HG03575 (cell line): Measurements from ENCODE around the gene HORMAD1.
"Not testable (repeated sequence)": the region's sequence is repeated elsewhere in the genome, so short reads cannot be mapped to it uniquely, and the experiment has no call there.

Source experiments
- ATAC-seq: cut with Tn5 transposase; IDR thresholded peaks from one replicate; pipeline ENCODE4 v1.9.1; 2021; ENCODE audit not compliant: unreplicated experiment, insufficient number of reproducible peaks, low FRiP score; ENCODE audit errors: extremely low read depth

HORMAD1 gene

DNA sequence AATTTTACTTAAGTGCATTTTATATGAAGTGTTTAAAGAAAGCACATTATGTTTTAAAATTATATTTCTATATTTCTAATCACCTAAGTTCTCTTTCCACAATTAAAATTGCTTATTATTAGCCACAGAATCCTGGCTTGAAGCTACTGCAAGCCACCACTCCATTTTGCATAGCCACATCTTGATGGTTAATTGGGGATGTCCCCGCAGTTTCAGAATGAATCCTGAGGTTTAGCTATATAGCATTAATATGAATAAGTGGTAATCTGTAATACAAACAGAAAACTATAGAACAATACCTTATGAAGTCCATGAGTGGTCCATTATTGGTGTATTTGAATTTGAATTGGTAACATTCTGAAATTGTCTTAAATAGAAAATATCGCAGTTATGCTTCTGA is 12.1 kb downstream of the HORMAD1 start:
- no peak for ATAC-seq

- no peak for ATAC-seq
Observed at GRCh38 chr1:150706091-150706490, 14.6 kb downstream of the HORMAD1 start.

GRCh38 chr1:150703427-150703826 is 17.3 kb downstream of the HORMAD1 start:
- no peak for ATAC-seq

GRCh38 chr1:150696995-150697927 is 23.4 kb downstream of the HORMAD1 start, which contains the start of gene GOLPH3L:
TSS of gene GOLPH3L (minus strand) at chr1:150697154. CDS start at chr1:150694838, 2,316 bp downstream.
- peak; percentile 81 for ATAC-seq

- no peak for ATAC-seq
Observed at GRCh38 chr1:150696590-150696989, 24.1 kb downstream of the HORMAD1 start.

DNA sequence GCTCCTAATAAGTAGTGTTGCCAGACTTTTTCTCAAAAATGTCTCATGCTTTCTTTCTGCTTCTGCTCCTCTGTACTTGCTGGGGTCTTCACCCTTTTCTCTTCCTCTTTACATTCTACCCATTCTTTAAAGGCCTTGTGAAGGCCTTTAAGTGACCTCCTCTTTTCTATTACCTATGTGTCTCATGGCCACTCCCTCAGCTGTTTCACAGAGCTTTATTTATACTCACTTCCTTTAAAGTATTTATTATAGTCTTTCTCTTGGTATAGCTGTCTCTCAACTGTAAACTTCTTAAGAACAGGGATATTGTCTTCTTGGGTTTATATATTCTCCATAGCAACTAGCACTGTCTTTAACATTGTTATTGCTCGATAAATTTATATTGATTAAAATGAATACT is 24.5 kb downstream of the HORMAD1 start:
- no peak for ATAC-seq

GRCh38 chr1:150695561-150695960 is 25.1 kb downstream of the HORMAD1 start:
- no peak for ATAC-seq

DNA sequence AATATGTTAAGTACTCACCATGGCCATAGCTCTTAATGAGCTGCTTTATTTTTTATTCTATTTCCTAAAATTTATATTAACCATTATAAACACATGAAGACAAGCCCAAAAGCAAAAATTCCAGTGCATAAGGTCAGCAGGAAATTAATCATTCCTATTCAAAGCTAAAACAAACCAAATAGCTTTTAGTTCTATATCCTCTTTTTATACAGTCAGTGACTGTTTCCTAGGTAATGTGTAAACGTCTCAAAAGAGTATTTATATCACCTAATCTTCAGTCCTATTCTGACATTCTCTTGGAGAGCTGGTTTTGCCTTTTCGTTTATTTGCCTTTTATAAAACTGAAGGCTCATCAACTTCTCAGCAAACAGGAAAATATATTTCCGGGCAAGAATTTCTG is 28.0 kb downstream of the HORMAD1 start:
- ATAC-seq: no peak

GRCh38 chr1:150688763-150689162 is 31.9 kb downstream of the HORMAD1 start:
- no peak for ATAC-seq

GRCh38 chr1:150686275-150686674 is 34.4 kb downstream of the HORMAD1 start:
- no peak for ATAC-seq

- ATAC-seq: no peak
Observed at GRCh38 chr1:150683914-150684313, 36.8 kb downstream of the HORMAD1 start.

GRCh38 chr1:150678988-150679387 is 41.7 kb downstream of the HORMAD1 start:
- ATAC-seq: no peak

- no peak for ATAC-seq
Observed at GRCh38 chr1:150674881-150675280, 45.8 kb downstream of the HORMAD1 start.

DNA sequence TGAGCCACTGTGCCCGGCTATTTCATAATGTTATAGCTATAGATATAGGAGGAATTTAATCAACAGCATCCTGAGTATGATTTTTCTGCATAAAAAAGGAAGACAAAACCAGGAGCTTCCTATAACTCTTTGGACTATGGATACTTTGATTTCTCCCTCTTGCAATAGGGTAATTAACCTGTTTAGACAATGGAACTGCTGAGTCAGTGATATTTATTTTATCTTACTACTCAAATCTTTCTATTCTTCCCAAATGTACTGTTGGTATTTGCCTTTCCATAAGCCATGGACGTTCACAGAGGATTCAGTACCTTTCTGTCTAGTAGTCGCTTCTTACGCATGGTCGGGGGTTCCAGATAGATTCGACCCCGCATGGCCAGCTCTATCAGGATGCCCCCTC is 57.4 kb downstream of the HORMAD1 start:
- ATAC-seq: no peak

DNA sequence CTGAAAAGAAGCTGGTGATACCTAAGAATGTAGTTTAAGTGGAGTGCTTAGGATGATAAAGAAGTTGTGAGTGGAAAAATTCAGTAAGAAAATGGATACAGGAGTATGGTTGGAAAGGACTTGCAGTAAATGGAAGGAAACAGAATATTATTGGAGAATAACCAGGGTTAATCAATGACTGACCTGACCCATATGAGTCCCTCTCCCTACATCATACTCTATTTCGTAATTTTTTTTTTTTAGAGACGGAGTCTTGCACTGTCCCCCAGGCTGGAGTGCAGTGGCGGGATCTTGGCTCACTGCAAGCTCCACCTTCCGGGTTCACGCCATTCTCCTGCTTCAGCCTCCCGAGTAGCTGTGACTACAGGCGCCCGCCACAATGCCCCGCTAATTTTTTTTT is 57.9 kb downstream of the HORMAD1 start:
- no peak for ATAC-seq

DNA sequence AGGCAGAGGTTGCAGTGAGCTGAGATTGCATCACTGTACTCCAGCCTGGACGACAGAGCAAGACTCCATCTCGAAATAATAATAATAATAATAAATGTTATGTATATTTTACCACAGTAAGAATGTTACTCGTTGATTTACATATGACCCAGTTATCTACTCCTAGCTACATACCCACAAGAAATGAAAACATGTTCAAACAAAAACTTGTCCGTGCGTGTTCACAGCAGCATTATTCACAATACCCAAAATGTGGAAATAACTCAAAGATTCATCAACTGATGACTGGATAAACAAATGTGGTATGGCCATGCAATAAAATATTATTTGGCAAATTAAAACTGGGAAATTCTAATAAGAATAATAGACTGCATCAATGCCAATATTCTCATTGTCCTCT is 59.5 kb downstream of the HORMAD1 start:
- no peak for ATAC-seq

GRCh38 chr1:150660584-150660983 is 60.1 kb downstream of the HORMAD1 start:
- ATAC-seq: no peak

DNA sequence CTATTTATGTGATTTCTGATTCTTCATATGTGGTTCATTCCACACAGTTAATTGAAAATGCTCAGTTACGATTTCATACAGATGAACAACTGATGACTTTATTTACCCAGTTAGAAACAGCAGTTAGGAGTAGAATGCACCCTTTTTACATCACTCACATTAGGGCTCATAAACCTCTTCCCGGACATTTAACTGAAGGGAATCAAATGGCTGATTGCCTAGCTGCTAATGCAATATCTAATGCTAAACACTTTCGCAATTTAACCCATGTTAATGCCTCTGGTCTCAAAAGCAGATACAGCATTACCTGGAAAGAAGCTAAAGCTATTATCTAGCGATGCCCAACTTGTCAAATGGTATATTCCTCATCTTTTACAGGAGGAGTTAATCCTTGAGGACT is 63.6 kb downstream of the HORMAD1 start:
- ATAC-seq: not testable (repeated sequence)

- ATAC-seq: not testable (repeated sequence)
Observed at GRCh38 chr1:150654635-150655034, 66.1 kb downstream of the HORMAD1 start.

DNA sequence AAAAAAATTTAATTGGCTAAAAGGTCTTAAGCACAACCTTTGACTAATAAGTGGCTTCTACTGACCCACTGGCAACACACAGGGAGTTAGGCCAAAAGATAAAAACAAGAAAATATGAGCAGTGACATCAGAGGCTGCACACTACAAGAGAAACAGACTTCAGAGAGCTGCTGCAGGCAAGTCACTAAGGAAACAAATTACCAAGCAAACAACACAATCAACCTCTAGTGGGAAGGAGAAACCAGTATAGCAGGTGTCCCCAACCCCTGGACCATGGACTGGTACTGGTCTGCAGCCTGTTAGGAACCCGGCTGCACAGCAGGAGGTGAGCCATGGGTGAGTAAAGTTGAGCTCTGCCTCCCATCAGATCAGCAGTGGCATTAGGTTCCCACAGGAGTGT is 70.5 kb downstream of the HORMAD1 start:
- no peak for ATAC-seq
